HG03039 (cell line): ENCODE data around the gene ADORA2B.
"Not testable (repeated sequence)": the region's sequence is repeated elsewhere in the genome, so short reads cannot be mapped to it uniquely, and the experiment has no call there.

Experiments
- ATAC-seq: cut with Tn5 transposase; IDR thresholded peaks from one replicate; pipeline ENCODE4 v1.9.1; 2021; ENCODE audit warnings: mild to moderate bottlenecking, moderate library complexity; ENCODE audit not compliant: unreplicated experiment

Gene ADORA2B

DNA sequence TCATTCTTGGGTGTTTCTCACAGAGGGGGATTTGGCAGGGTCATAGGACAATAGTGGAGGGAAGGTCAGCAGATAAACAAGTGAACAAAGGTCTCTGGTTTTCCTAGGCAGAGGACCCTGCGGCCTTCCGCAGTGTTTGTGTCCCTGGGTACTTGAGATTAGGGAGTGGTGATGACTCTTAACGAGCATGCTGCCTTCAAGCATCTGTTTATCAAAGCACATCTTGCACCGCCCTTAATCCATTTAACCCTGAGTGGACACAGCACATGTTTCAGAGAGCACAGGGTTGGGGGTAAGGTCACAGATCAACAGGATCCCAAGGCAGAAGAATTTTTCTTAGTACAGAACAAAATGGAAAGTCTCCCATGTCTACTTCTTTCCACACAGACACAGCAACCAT, 34.1 kb downstream of the ADORA2B start:
- not testable (repeated sequence) for ATAC-seq

DNA sequence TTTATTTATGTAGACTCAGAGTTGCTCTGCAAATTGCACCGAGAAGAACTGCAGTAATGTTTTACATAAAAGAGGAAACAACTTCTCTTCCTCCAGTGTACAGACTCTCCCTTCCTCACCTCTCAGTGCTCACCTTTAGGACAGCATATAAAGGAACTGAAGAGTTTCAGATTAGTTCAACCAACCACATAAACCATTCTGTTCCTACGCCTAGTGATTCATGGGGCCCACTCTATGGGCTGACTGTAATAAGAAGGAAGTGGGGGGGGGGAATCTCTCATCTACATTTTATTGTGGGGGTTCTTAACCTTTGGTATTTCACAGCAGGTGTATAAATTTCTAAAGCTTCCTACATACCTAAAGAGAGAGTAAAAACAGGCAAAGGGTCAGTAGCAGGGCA, 36.3 kb downstream of the ADORA2B start:
- no peak for ATAC-seq

DNA sequence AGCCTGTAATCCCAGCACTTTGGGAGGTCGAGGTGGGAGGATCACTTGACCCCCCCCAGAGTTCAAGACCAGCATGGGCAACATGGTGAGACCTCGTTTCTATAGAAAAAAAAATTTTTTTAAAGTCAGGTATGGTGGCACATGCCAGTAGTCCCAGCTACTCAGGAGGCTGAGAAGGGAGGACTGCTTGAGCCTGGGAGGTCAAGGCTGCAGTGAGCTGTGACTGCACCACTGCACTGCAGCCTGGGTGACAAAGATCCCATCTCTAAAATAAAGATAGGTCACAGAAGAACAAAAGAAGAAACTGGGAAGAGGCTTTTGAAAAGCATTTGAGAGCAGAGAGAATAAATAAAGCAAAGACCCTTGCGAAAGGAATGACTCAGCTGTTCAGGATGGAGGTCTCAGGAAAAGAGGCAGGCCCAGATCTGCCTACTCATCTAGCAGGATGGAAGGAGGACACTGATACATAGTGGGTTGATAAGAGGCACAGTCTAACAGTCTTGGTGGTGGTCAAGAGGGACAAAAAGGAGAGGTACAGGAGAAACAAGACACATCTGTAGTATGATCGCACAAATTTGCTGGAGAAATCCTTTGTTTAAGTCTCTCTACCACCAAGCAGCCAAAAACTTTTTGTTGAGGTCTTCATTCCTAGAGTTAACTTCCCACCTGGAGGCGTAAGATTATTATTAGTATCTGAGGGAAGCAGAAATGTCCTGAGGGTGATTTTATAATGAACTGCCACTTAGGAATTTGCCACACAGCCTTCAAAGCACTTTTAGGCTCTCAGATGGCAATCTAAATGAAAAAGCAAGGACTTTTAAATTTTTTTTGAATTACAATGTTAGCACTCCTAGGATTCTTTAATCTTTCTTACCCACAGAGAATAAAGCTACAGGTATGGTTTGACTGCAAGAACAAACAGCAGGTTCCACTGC, 37.0 kb downstream of the ADORA2B start:
- no peak for ATAC-seq

DNA sequence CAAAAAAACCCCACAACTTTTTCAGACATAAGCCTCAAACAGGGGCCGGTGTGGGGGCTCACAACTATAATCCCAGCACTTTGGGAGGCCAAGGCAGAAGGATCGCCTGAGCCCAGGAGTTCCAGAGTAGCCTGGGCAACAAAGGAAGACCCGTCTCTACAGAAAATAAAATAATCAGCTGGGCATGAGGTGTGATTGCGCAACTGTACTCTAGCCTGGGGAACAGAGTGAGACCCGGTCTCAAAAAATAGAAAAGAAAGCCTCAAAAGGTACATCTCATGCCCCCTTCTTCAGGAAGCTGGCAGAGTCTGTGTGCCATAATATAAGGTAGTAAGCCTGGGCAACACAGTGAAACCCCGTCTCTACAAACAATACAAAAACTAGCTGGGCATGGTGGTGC, 51.4 kb downstream of the ADORA2B start:
- ATAC-seq, result no peak

DNA sequence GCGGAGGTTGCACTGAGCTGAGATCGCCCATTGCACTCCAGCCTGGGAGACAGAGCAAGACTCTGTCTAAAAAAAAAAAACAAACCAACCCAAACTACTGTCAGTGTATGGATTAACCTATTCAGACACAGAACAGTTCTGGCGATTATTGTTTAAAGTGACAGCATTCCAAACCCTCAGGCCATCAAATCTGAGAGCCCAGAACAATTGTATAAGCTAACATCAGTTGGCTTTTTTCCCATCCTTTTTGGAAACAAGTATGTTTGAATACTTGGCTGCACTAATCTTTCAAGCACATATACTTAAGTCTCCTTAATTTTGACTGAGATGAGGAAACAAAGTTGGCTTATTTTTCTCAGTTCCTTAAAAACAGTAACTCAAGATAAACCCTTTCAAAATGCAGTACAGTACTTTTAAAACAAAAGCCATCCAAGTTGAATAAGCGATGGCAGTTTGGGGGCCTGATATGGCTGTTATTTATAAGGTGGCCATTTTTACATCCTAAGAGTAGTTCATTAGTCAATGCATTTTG, 53.2 kb downstream of the ADORA2B start:
- no peak for ATAC-seq

DNA sequence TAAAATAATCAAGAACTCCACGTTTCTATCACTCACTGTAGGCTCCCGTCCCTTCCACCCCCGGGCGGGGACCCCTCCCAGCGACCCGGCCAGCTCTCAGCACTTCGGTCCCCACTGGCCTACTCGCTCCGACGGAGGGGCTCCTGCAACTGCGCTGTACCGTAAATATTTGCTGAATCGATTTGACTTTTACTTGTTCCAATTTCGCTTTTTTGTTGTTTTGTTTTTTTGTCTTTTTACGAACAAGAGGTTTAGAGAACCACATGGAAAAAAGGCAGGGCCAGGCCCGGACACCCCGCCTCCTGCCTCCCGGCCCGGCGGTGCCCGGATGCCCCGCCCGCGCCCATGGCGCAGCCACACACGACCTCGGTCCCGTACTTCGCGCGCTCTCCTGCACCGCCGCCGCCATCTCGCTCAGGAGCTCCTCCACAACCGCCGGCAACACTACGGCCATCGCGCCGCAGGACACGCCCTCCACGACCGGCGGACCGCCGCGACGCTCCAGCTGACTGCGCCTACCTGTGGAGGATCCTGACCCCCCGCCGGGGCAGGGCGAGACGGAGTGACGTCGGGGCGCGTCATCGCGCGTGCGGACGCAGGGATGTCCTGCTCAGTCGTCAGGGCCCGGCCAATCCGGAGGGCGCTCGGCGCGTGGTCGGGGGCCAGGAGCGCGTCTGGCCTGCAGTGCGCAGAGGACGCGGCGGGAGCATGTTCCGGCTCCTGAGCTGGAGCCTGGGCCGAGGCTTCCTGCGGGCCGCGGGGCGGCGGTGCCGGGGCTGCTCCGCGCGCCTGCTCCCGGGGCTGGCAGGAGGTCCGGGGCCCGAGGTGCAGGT, 54.4 kb downstream of the ADORA2B start, which contains the start of the genes TTC19 and ZSWIM7:
Gene TTC19 (plus strand): TSS at position 684 of the 833 bp plus-strand sequence. CDS start 25 bp downstream, at position 709.
Gene ZSWIM7 (minus strand): TSS at position 564 of the 833 bp plus-strand sequence. CDS start 110 bp downstream, at position 454.
- peak; percentile 91 for ATAC-seq

DNA sequence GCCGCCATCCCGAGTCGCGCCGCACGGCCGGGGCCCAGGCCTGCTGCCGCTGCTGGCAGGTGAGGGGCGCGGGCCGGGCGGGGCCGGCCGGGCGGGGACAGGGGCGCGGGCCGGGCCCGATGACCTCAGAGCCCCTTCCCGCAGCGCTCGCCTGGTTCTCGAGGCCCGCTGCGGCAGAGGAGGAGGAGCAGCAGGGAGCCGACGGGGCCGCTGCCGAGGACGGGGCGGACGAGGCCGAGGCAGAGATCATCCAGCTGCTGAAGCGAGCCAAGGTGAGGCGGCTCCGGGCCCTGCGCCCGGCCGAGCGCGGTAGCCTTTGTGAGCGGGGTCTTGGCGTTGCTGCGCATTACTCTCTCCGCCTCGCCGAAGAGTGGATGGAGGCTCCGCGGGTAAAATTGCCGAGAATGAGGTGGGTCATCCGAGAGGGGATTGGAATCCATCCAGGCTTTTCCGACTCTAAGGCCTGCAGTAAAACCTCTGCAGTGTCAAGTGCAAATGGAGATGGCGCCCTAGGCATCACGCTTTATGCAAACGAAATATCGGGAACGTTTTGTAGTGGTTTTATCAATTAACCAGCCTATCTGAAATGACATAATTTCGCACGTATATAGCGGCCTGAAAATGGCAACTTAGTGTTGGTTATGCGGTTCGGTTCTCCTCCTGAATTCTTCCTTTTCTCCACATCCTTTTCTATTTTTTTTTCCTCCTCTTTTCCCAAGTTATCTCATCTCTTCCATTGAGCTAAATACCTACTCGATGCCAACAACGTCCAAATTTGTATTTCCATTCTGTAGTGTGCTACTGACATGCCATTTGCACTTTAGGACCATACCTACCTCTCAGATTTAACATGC, 55.3 kb downstream of the ADORA2B start:
- peak; percentile 26 for ATAC-seq

DNA sequence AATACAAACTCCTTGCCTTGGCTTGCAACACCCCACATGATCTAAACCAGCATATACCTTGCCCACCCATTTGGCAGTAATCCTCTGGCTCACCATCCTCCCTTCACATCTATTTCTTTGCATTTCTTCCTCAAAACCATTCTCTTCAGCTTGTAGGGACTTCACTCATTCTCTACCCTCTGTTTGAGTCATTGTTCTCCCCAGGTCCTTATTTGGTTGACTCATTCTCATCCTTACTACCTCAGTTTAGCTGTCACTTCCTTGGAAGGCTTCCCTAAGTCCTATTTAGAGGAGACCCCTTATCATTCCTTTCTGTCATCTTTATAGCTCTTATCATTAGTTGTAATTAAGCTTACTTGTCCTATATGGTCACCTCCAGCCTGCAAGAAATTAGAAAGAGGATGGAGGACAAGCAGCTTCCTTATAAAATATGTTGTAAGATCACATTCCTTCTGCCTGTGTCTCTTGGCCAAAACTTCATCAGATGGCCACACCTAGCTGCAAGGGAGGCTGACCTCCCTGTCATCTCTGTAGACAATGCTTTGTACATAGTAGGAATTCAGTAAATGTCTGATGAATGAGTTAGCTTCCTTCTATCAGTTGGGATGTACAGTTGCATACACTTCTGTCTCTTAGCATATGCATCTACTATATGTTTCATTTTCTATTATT, 56.4 kb downstream of the ADORA2B start:
- ATAC-seq, result no peak

DNA sequence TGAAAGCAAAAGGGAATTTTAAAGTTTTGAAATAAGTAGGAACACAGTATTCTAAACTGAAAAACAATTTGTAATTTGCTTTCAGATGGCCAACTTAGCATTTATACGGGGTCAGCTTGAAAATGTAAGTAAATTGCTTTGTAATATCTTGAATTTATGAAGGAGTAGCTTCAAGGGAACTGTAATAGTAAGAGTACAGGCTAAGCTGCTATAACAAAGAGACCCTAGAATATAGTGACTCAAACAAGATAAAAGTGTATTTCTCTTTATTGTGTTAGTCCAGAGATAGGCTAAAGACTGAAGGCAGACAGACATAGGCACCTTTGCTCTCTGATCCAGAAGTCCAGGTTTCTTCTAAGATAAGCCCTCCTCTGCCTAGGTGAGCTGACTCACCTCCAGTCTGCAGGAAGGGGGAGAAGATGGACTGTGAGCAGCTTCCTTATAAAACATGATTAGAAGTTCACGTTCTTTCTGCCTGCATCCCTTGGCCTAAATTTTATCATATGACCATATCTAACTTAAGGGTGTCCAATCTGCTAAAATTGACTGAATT, 57.9 kb downstream of the ADORA2B start:
- ATAC-seq, result no peak

DNA sequence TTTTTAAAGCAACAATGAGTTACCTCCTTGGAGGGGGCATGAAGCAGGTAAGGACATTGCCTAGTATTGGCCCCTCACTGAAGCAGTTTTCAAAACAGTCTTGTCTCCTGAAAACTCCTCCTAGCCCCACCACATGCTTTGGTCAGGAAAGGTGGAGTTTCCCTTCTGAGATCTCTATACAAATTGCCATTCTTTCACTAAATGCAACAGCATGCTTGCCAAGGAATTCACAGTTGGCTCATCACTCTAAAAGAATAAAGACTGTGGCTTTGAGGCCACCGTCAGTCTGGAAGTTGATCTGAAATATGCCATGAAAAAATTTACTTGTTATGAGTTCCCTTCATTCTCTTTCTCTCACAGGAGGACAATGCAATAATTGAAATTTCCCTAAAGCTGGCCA, 58.9 kb downstream of the ADORA2B start:
- ATAC-seq, result no peak

DNA sequence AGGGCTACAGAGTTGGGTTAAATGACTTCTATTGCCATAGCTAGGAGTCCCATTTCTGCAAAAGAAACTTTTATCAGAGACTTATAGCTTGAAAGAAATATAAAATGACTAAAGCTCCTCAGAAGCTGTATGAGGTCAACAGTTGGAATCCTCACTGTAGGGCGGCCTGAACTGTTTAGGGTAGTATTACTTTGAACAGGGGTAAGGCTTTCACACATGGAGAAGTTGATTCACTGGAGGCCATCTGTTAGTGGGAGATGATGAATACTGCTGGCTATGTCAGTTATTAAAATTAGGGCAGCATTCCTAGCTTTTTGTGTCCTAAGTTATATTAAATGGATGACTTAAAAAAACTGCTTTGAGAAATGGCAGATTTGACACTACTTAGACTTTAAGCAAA, 60.7 kb downstream of the ADORA2B start:
- no peak for ATAC-seq

DNA sequence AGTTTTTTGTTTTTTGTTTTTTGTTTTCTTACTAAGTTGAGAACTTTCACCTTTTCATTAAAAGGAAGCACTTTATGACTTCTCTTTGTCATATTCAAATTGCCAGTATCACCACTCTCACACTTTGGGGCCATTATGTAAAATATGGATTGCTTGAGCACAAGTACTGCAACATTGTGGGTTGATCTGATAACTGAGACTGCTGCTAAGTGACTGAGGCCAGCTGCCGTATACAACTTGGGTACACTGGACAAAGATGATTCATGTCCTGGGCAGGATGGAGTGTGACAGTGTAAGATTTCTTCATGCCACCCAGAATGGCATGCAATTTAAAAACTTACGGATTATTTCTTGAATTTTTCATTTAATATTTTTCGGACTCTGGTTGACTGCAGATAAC, 62.5 kb downstream of the ADORA2B start:
- ATAC-seq, result no peak

DNA sequence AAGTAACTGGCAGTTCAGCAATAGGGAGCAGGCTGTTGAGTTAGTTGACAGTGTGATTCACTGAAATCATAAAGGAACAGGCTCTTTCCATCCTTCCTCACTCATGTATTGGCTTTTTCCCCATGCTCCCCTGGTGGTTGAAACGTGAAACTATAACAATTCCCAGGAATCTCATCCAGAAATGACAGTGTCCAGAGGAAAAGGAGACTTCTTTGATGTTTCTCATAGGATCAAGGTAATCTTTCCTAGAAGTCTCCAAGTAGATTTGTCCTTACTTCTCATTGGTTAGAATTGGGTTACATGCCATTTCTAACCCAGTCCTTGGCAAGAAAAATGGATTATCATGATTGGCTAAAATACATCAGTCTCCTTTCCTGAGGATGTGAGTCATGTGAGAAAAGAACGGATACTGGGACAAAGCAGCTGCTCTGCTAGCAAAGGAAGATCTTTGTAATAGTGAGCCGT, 69.0 kb downstream of the ADORA2B start:
- no peak for ATAC-seq

DNA sequence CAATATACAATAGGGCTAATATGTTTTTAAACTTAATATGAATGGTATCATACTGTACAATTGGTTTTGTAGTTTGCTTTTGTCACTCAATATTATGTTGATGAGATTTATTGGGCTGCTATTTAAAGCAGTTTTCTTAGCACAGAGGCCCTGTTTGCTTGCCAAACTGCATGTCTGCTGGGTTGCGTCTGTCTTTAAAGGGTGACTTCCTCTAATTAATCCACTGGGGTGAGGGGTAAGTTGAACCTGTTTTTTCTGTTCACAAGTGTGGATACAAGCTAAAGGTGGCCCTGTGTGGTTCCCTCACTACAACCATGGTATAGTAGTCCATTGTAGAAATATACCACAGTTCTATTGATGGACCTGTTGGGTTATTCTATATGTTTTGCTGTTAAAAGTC, 74.4 kb downstream of the ADORA2B start:
- ATAC-seq, result no peak

DNA sequence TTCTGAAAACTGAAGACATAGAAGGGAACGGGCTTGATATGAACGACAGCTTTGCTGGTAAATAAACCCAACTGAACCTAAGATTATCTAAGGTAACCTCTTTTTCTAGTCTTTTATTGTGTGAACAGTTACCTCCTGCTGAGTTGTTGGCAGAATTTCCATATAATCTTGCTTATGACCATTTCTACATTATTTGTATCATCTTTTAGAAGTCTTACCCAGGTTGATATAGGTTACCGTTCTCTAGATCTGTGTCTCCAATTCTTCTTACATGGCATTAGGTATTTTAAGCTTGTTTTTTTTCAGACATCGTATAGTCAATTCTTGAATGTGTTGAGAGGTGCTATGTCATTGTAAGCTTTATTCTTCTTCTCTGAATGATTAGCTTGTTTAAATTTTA, 79.0 kb downstream of the ADORA2B start:
- ATAC-seq, result no peak

DNA sequence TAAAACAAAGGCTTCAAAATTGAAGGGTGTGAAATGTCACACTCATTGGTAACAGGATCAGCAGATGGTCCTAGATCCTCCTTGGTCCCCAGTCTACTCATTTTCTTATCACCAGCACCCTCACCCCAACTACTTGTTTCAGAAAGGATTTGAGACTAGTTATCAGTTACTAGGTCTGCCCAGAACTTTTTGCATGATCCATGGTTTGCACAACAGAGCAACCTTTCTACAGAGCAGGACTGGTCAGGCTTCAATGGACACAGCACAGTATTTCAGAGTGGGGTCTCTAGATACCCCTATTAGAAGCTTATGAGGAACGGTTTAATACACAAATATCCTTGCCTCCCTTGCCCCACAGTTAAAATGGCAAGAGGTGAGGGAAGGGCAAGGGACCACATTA, 80.3 kb downstream of the ADORA2B start:
- ATAC-seq, result no peak
